ENCODE results near the gene NCLN.
"Not testable (repeated sequence)": the region's sequence is repeated elsewhere in the genome, so short reads cannot be mapped to it uniquely, and the experiment has no call there.

The NCLN gene

GRCh38 chr19:3184847-3185460, 776 bp upstream of the NCLN start:
- DNase-seq = no peak

GRCh38 chr19:3186160-3186688, 494 bp downstream of the NCLN start:
- DNase-seq = no peak

- no peak for DNase-seq
These were observed 1.3 kb downstream of the NCLN start for GRCh38 chr19:3186891-3187661.

- DNase-seq = no peak
These were observed 2.2 kb downstream of the NCLN start for GRCh38 chr19:3187662-3188511.

DNA sequence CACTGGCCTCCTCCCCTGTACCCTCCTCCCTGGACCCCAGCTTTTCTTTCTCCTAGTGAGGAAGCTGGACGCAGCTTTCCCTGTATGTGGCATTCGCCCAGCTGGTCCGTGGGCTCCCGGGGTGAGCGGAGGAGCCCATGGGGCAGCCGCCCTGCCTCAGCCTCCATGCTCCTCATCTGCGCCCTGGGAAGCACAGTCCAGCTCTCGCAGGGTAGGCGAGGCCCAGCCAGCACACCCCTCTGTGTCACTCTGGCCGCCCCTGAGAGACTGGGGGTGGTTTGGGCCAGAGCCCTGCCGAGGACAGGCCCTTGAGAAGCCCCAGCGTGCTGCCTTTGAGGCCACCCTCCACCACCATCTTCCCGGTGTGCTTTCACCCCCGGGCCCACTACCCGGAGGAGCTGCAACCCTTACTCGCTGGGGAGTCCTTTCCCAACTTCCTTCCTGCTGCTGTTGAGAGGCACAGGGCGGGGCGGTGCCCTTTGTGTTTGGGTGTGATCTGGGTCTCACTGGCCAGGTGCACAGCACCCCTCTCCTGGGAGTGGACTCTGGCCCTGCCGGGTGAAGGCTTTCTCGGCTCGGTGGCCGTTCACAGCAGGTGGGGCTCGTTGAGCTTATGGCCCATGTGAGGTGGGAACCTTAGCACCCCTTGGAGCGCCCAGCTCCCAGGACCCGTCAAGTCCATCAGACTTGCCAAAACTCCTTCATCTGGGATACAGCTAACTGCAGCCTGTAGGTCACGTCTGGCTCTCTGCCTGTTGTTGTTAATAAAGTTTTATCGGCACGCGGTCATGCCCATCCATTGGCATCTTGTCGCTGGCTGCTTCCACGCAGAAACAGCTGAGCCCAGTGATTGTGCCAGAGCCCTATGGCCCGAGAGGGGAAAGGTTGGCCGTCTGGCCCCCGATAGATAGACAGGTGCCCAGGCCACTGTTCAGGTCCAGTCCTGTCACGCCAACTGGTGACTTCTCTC, 3.2 kb downstream of the NCLN start:
- DNase-seq = no peak

DNA sequence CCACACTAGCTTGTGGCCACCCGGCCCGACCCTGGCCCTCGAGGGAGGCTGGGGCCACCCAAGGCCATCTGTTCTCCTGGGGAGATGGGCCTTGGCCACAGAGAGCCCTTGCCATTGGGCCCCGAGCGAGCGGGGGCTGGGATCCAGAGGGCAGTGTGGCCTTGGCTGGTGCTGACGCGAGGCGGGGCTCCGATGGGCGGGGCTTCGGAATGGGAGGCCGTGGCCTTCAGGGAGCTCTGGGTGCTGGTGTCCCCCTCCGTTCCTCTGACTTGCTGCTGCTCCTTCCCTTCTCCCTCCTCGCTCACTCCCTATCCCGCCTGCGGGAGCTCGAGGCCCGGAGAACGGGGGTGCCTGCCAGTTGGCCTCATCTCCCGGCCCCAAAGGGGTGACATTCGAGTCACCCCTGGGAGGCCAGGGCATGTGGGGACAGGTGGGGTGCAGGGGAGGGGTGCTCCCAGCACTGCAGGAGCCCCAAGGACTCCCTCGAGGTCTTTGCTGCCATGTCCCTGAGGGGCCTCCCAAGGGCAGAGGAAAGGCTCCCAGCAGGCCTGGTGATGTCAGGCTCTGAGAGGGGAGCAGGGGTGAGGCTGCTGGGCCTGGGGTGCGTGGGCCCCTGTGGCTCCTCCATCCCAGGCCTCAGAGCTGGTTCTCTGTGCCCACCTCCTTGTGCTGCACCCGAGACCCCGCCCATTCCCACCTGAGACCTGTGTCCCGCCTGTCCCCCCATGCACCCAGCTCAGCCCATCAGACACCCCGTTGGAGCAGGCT, 4.2 kb downstream of the NCLN start:
- no peak for DNase-seq

GRCh38 chr19:3190470-3190770, 4.7 kb downstream of the NCLN start:
- DNase-seq = no peak

GRCh38 chr19:3190921-3191805, 5.4 kb downstream of the NCLN start:
- no peak for DNase-seq

DNA sequence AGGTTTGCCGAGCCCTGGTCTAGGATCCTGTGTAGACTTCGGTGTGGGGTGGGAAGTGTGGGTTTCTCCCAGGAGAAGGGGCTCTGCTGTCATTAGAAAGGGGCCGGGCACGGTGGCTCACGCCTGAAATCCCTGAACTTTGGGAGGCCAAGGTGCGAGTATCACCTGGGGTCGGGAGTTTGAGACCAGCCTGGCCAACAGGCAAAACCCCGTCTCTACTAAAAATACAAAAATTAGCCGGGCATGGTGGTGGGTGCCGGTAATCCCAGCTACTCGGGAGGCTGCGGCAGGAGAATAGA, 6.0 kb downstream of the NCLN start:
- not testable (repeated sequence) for DNase-seq

DNA sequence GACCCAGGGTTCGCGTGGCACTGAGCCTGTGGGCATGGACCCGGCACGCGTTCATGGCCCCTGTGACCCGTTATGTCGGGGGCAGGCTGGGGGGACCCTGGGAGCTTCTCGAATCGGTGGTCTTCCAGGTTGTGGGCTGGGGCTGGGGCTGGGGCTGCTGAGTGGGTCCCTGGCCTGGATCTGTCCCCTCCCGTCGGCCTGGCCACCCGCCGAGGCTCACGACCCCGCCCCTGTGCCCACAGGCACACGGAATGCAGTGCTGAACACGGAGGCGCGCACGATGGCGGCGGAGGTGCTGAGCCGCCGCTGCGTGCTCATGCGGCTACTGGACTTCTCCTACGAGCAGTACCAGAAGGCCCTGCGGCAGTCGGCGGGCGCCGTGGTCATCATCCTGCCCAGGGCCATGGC, 6.5 kb downstream of the NCLN start:
- DNase-seq = no peak

DNA sequence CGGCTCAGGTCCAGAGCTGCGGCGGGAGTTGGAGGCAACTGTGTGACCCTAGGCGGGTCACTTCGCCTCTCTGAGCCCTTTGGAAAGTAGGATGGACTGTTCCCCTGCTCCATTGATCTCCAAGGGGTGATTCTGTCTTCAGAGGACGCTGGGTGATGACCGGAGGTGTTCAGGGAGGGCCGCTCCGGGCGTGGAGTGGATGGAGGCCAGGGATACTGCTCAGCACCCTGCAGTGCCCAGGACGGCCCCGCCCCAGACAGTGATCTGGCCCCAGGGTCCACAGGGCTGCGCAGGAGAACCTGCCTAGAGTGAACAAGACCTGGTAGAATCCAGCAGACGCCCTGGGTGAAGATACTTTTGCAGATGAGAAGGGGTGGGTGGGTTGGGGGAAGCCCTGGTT, 7.0 kb downstream of the NCLN start:
- no peak for DNase-seq

DNA sequence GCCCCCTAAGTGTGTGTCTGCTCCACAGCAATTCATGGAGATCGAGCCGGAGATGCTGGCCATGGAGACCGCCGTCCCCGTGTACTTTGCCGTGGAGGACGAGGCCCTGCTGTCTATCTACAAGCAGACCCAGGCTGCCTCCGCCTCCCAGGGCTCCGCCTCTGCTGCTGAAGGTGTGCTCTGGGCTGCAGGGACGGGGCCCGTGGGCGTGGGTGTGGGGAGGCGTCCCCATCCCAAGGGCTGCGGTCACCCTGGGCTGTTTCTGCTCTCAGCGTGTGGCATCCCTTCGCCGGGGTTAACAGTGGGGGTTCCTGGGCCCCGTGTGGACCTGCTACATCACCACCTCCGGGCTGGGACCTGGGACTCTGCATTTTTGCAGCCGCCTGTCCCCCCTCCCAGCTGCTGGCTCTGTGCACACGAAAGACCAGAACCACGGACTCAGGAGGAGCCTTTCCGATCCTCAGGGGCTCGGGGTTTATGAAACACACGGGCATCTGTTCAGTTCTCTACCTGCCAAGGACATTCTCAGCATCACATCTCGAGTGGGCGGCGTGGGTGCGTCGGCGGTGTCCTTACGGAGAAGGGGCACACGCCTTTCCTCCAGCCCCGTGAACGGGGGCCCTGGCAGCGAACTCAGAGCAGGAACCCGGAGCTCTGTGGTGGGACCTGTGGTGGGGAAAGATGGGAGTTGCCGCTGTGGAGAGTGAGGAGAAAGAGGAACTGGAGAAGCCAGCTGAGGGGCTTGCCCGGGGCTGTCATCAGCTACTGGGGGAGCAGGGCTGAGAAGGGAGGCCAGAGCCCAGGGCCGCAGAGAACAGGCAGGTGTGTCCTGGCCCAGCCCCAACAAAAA, 7.8 kb downstream of the NCLN start:
- DNase-seq = no peak

DNA sequence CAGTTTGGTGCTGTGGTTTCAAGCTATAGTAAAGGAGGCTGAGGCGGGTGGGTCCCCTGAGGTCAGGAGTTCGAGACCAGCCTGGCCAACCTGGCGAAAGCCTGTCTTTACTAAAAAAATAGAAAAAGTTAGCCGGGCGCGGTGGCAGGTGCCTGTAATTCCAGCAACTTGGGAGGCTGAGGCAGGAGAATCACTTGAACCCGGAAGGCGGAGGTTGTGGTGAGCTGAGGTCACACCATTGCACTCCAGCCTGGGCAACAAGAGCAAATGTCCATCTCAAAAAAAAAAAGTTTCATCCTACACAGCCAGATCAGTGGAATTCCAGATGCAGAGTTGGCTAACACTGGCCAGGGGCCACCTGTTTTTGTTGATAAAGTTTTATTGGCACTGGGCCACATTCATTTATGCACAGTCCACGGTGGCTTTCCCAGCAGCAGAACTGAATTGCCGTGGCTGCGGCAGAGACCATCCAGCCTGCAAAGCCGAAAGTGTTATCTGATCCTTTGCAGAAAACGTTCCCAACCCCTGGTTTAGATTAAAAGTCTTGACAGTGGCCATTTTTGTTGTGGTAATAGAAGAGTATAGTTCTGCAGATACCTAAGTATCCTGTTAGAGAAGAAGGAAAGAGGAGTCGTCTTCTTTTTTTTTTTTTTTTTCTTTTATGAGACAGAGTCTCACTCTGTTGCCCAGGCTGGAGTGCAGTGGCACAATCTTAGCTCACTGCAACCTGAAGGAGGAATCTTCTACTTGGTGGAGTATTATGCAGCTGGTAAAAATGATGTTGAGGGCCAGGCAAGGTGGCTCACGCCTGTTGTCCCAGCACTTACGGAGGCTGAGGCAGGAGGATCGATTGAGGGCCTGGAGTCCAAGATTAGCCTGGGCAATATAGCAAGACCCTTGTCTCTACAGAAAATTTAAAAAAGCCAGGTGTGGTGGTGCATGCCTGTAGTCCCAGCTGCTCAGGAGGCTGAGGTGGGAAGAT, 8.7 kb downstream of the NCLN start:
- DNase-seq = no peak

DNA sequence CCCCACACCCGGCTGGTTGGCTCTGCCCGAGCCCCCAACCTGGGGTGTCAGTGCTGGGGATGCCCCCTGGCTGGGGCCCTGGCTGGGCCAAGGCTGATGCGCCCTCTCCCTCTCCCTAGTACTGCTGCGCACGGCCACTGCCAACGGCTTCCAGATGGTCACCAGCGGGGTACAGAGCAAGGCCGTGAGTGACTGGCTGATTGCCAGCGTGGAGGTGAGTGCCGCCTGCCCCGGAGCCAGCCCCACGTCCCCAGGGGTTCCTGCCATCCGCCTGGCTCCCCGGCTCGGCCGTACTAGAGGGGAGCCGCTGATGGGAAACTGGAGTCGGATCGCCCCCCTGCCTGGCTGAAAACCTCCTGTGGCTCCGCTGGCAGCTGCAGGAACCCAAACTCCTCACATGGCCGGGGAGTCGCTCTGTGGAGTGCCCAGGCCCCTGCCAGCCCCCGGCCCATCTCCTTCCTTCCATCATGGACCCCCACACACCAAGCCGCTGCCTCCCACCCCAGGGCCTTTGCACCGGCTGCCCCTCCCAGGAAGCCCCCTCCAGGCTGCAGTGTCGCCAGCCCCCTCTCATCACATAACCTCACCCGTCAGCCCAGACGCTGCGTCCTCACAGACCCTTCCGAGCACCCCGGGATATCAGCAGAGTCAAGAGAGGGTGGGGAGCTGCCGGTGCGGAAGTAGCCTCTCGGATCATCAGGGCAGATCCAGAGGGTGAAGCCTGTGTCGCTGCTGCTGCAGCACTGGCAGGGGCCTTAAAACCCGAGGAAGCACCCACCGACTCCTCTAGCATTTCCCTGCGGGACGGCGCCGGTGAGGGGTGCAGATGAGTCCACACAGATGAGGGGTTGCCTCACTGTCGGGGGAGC, 10.6 kb downstream of the NCLN start:
- DNase-seq = no peak

DNA sequence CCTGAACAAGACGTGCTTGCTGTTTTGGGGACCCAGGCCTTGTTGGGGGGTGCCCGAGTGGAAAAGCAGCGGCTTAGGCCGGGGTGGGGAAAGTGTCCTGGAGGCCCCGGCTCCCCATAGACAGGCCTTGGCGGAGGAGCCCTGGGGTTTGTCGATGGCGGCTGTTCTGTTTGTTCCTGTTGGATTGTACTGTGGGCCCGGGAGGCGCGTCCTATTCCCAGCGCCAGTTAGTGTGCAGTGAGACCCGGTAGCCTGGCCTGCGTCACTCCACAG, 11.1 kb downstream of the NCLN start:
- no peak for DNase-seq

- no peak for DNase-seq
These were observed 13.4 kb downstream of the NCLN start for GRCh38 chr19:3198901-3199700.

All from CD4-positive, alpha-beta T cell treated with Interleukin-1 beta for 1 hour (primary cell).